HEK293T (cell line): ENCODE measurements around the gene SLC39A12.

Experiments used
- ARNT ChIP-seq: fragments of 450-650 bp; IDR thresholded peaks from 2 replicates; pipeline ENCODE4 v1.6.1; 2017; ENCODE audit warnings: mild to moderate bottlenecking
- ELF4 ChIP-seq: fragments of 450-650 bp; IDR thresholded peaks from 2 replicates; pipeline ENCODE4 v1.6.1; 2017; ENCODE audit warnings: antibody characterized with exemption
- FOXA1 ChIP-seq: fragments of 450-650 bp; IDR thresholded peaks from 2 replicates; pipeline ENCODE4 v1.6.1; 2016; ENCODE audit warnings: mild to moderate bottlenecking
- FOXK2 ChIP-seq: fragments of 450-650 bp; IDR thresholded peaks from 2 replicates; pipeline ENCODE4 v1.6.1; 2016; ENCODE audit warnings: mild to moderate bottlenecking
- HDGF ChIP-seq: fragments of 450-650 bp; IDR thresholded peaks from 2 replicates; pipeline ENCODE4 v1.6.1; 2017; ENCODE audit warnings: antibody characterized with exemption, borderline replicate concordance
- L3MBTL2 ChIP-seq: fragments of 450-650 bp; conservative IDR thresholded peaks from 2 replicates; pipeline ENCODE4 v1.6.1; 2016; ENCODE audit warnings: mild to moderate bottlenecking
- NFRKB ChIP-seq: fragments of 450-650 bp; IDR thresholded peaks from 2 replicates; pipeline ENCODE4 v1.6.1; 2016; ENCODE audit warnings: mild to moderate bottlenecking, moderate library complexity
- SP1 ChIP-seq: fragments of 450-650 bp; IDR thresholded peaks from 2 replicates; pipeline ENCODE4 v1.6.1; 2017
- SUZ12 ChIP-seq: fragments of 450-650 bp; IDR thresholded peaks from 2 replicates; pipeline ENCODE4 v1.6.1; 2016; ENCODE audit warnings: mild to moderate bottlenecking
- TARDBP ChIP-seq: fragments of 450-650 bp; IDR thresholded peaks from 2 replicates; pipeline ENCODE4 v1.6.1; 2016

DNA sequence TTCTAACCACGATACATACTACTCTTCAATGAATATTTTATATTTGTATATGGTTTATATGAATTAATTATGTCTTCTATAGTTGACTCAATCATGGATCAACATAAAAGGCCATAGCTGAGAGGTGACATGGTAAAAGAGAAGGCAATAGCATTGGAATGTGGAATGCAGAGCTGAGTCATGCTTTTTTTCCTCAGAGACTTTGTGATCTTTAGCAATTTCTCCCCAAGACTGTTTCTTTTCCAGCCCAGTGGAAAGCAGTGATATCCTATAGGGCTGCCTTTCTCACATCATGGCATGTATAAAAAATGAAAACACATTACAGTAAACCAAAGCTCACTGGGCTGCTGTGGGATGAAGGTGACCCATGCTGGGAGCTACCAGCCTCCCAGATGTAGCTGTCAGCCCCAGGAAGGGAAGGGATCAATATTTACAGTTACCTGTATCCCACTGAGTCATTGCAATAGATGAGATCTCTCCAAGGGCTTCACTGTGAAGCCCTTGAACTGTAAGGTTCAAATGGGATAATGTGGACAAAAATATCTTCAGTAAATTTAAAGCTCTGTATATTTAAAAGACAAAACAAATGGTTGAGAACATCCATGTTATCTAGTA is 30.2 kb downstream of the SLC39A12 start:
- TF ChIP-seq SP1, result no peak
- TF ChIP-seq HDGF, result no peak
- TF ChIP-seq ARNT, result no peak
- no peak for TF ChIP-seq ELF4
- no peak for TF ChIP-seq TARDBP
- TF ChIP-seq FOXA1, result no peak
- TF ChIP-seq NFRKB, result no peak
- no peak for TF ChIP-seq SUZ12
- TF ChIP-seq L3MBTL2, result no peak
- TF ChIP-seq FOXK2, result no peak
